GM12878 (cell line): ENCODE measurements around the gene ZNF408. TPM values are rescaled to one million over a fixed set of nuclear protein-coding genes. Genes with fewer than 3 reads are reported as not detected.

Source experiments
- ATAC-seq: fragments of 200-7000 bp; cut with Tn5 transposase; 3 replicates; pipeline ENCODE4 v1.9.1; 2020; ENCODE audit warnings: mild to moderate bottlenecking, moderate library complexity
- BruUV-seq: library from RNA; stranded (reverse); fragments of 400-500 nt; replicated peaks from 2 replicates; lab custom pipeline; 2021; lab: Mats Ljungman, UMichigan
- CTCF ChIA-PET: fragments of 300-600 bp; sonication (Branson Sonifier 250); formaldehyde crosslinking; extraction: SDS; loops from one replicate; lab custom pipeline; 2021; ENCODE audit warnings: inconsistent platforms; lab: Yijun Ruan, JAX
- POLR2A ChIA-PET: fragments of 350-600 bp; formaldehyde crosslinking; extraction: SDS; loops from one replicate; lab custom pipeline; 2021; ENCODE audit warnings: inconsistent platforms; lab: Charles Lee
- RAD21 ChIA-PET: fragments of 300-600 bp; sonication (Branson Sonifier 250); formaldehyde crosslinking; loops from one replicate; lab custom pipeline; 2023; ENCODE audit warnings: antibody characterized with exemption; ENCODE audit not compliant: unreplicated experiment; lab: Charles Lee
- SMC1A ChIA-PET: fragments of 300-600 bp; sonication (Branson Sonifier 250); formaldehyde crosslinking; loops from one replicate; lab custom pipeline; 2023; ENCODE audit not compliant: unreplicated experiment, uncharacterized antibody; lab: Charles Lee
- DNase-seq: peaks from one replicate; pipeline ENCODE4 v3.0.0-alpha.2; 2011; ENCODE audit warnings: low read depth, low spot score
- FAIRE-seq: peaks from 3 replicates; lab custom pipeline; 2011; peaks lifted over from hg19 to GRCh38; lab: Jason Lieb, UNC
- H2AFZ ChIP-seq: 2 replicates; pipeline ENCODE4 v1.6.0; 2011; ENCODE audit warnings: low read depth, low read length, control low read depth; ENCODE audit not compliant: control insufficient read depth
- H3K27ac ChIP-seq: 2 replicates; pipeline ENCODE4 v1.5.1; 2011; ENCODE audit warnings: control low read depth; ENCODE audit not compliant: control insufficient read depth, insufficient read depth
- H3K27me3 ChIP-seq, 2 experiments: replicated peaks in 1 of 2; 2 replicates each; pipeline versions ENCODE4 v1.6.0 to v1.6.1; 2011; ENCODE audit warnings: low read length in 1 of 2; ENCODE audit not compliant: control insufficient read depth in 2 of 2, insufficient read depth in 2 of 2
- H3K36me3 ChIP-seq, 2 experiments: 2 replicates each; pipeline ENCODE4 v1.5.1; 2011; ENCODE audit warnings: low read length in 1 of 2; ENCODE audit not compliant: control insufficient read depth in 2 of 2, insufficient read depth in 2 of 2
- H3K4me1 ChIP-seq: 2 replicates; pipeline ENCODE4 v1.6.1; 2011; ENCODE audit warnings: mild to moderate bottlenecking, low read length, moderate library complexity, mixed read lengths; ENCODE audit not compliant: control insufficient read depth, insufficient read depth
- H3K4me2 ChIP-seq: 2 replicates; pipeline ENCODE4 v1.6.0; 2011; ENCODE audit warnings: control low read depth; ENCODE audit not compliant: control insufficient read depth, insufficient read depth
- H3K4me3 ChIP-seq: fragments of 200-600 bp; sonication (generic); 2 replicates; pipeline ENCODE4 v1.5.1; 2016
- H3K79me2 ChIP-seq: 2 replicates; pipeline ENCODE4 v1.6.0; 2011; ENCODE audit warnings: low read length; ENCODE audit not compliant: control insufficient read depth, insufficient read depth
- H3K9ac ChIP-seq: 2 replicates; pipeline ENCODE4 v1.8.0; 2011; ENCODE audit warnings: low read length, control low read depth, mixed read lengths; ENCODE audit not compliant: control insufficient read depth, insufficient read depth
- H3K9me3 ChIP-seq: replicated peaks from 3 replicates; pipeline ENCODE4 v1.5.1; 2011; ENCODE audit warnings: mild to moderate bottlenecking, low read length; ENCODE audit not compliant: control insufficient read depth, insufficient read depth
- H4K20me1 ChIP-seq: 2 replicates; pipeline ENCODE4 v1.6.0; 2011; ENCODE audit not compliant: control insufficient read depth, insufficient read depth
- CEBPB ChIP-seq, 2 experiments: fragments of 150-350 bp in 1 of 2; IDR thresholded peaks; 2 replicates each; pipeline ENCODE4 v1.6.1; 2012 to 2014; ENCODE audit warnings: low read depth in 2 of 2, low read length in 2 of 2, borderline replicate concordance in 1 of 2, inconsistent platforms in 1 of 2
- IKZF1 ChIP-seq: fragments of 450-650 bp; conservative IDR thresholded peaks from 2 replicates; pipeline ENCODE4 v1.6.1; 2017; ENCODE audit warnings: antibody characterized with exemption, mild to moderate bottlenecking
- IKZF2 ChIP-seq, 2 experiments: fragments of 450-650 bp; IDR thresholded peaks; 2 replicates each; pipeline ENCODE4 v1.6.1; 2017; ENCODE audit warnings: mild to moderate bottlenecking in 2 of 2, moderate library complexity in 2 of 2
- MAX ChIP-seq: IDR thresholded peaks from 2 replicates; pipeline ENCODE4 v1.6.1; 2012; ENCODE audit warnings: low read depth, low read length, improper control_type of control experiment
- MEF2B ChIP-seq: fragments of 450-650 bp; IDR thresholded peaks from 2 replicates; pipeline ENCODE4 v1.6.1; 2018; ENCODE audit warnings: mild to moderate bottlenecking, moderate library complexity; ENCODE audit not compliant: partially characterized antibody, poor library complexity, severe bottlenecking
- ZBTB4 ChIP-seq: fragments of 450-650 bp; formaldehyde crosslinking; IDR thresholded peaks from 2 replicates; pipeline ENCODE4 v1.4.0; 2022; ENCODE audit warnings: mild to moderate bottlenecking, moderate library complexity
- WGBS: methylation state at CpG from one replicate; pipeline ENCODE4 v1.1.6; 2016; ENCODE audit warnings: low lambda C conversion rate; ENCODE audit not compliant: insufficient replicate concordance, insufficient coverage; ENCODE audit errors: missing lambda C conversion rate; 5-methylcytosine and 5-hydroxymethylcytosine counted together
- in situ Hi-C: fragments of 300-500 bp; cut with MboI; formaldehyde crosslinking; loops from 9 replicates; pipeline ENCODE4 v1.14.3; 2018; ENCODE audit warnings: mixed read lengths
- intact Hi-C: fragments of 100-400 bp; cut with micrococcal nuclease; formaldehyde crosslinking; loops from one replicate; pipeline ENCODE4 v1.14.2; 2022; ENCODE audit not compliant: unreplicated experiment
- polyA plus RNA-seq, 11 experiments: library from polyadenylated mRNA; depleted of rRNA in 4 of 11; unstranded in 6 of 11; stranded (reverse) in 5 of 11; fragments of >200 nt; fragmentation: Nextera tagmentation in 4 of 11; fragmentation: Illumina TruSeq in 1 of 11; extraction: Ambion mirVana in 4 of 11; extraction: Trizol in 1 of 11; gene quantifications; 1 replicate in 1 of 11; 2 replicates in 10 of 11; pipeline versions ENCODE4 v1.2.1 to v1.2.3, GENCODE V29; 2011 to 2016; ENCODE audit warnings: inconsistent platforms in 2 of 11, missing spikeins in 2 of 11, low read depth in 1 of 11
- total RNA-seq, 4 experiments: library from RNA; depleted of rRNA in 3 of 4; stranded (reverse); fragments of >200 nt in 3 of 4; fragmentation: Illumina TruSeq in 1 of 4; extraction: Trizol in 1 of 4; gene quantifications; 2 replicates each; pipeline versions ENCODE4 v1.2.1 to v1.2.3, GENCODE V29; 2013 to 2021
- TF ChIP-seq, protein P1 (sequence below): IDR thresholded peaks from 2 replicates; pipeline ENCODE4 v1.6.1; 2012; ENCODE audit warnings: improper control_type of control experiment, low read depth, low read length; ENCODE audit not compliant: insufficient replicate concordance
- TF ChIP-seq, protein P2 (sequence below): IDR thresholded peaks from 2 replicates; pipeline ENCODE4 v1.6.1; 2011; ENCODE audit warnings: borderline replicate concordance, low read depth, mild to moderate bottlenecking, moderate library complexity, low read length; ENCODE audit not compliant: insufficient read depth, poor library complexity, severe bottlenecking

The ZNF408 gene
- total and polyA plus RNA-seq, 10 of the 15 experiments (the other 5 are each of a cell fraction or from before 2014, with no cell fraction given) = 0.19 to 11.3 (median 7.2) TPM

DNA sequence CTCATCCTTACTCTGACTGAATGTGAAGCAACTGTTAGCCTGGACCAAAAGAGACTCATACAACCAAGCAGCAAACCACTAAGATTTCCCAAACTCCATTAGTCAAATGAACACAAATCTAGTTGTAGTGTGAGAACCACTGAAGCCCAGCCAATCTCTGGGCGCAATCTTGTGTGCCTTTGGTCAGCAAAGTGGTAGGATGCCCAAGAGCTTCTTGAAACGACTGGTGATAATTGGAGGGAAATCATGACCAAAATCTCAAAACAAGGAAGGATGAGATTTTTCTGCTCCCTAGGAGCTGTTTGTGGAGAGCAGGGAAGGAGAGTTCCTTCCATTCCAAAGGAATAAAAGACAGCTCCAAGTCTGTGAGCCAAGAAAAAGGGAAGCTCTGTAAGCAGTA is 42.2 kb downstream of the ZNF408 start:
- no peaks in the 10 kb centered on the region for H3K27me3 ChIP-seq
- H3K4me2 ChIP-seq = no peak overlapping the region
- intact Hi-C loops = no loop called here
- no TSS peak for BruUV-seq
- SMC1A ChIA-PET = no interaction called here
- no peak for DNase-seq
- H3K4me3 ChIP-seq = no peak overlapping the region
- H3K9ac ChIP-seq = no peak overlapping the region
- no peak overlapping the region for H3K27ac ChIP-seq
- CTCF ChIA-PET = interaction anchor here (0.7 to 1.0 kb wide), 2 partner anchors 57 to 730 kb away, joined by 3 read pairs; no protein-coding TSS in a partner anchor
- TF ChIP-seq CEBPB (IDR thresholded peaks at IDR 0.05; ENCODE audit: borderline replicate concordance in 1 of 2, low read depth in 2 of 2, low read length in 2 of 2) = no peak
- TF ChIP-seq, protein P1, sequence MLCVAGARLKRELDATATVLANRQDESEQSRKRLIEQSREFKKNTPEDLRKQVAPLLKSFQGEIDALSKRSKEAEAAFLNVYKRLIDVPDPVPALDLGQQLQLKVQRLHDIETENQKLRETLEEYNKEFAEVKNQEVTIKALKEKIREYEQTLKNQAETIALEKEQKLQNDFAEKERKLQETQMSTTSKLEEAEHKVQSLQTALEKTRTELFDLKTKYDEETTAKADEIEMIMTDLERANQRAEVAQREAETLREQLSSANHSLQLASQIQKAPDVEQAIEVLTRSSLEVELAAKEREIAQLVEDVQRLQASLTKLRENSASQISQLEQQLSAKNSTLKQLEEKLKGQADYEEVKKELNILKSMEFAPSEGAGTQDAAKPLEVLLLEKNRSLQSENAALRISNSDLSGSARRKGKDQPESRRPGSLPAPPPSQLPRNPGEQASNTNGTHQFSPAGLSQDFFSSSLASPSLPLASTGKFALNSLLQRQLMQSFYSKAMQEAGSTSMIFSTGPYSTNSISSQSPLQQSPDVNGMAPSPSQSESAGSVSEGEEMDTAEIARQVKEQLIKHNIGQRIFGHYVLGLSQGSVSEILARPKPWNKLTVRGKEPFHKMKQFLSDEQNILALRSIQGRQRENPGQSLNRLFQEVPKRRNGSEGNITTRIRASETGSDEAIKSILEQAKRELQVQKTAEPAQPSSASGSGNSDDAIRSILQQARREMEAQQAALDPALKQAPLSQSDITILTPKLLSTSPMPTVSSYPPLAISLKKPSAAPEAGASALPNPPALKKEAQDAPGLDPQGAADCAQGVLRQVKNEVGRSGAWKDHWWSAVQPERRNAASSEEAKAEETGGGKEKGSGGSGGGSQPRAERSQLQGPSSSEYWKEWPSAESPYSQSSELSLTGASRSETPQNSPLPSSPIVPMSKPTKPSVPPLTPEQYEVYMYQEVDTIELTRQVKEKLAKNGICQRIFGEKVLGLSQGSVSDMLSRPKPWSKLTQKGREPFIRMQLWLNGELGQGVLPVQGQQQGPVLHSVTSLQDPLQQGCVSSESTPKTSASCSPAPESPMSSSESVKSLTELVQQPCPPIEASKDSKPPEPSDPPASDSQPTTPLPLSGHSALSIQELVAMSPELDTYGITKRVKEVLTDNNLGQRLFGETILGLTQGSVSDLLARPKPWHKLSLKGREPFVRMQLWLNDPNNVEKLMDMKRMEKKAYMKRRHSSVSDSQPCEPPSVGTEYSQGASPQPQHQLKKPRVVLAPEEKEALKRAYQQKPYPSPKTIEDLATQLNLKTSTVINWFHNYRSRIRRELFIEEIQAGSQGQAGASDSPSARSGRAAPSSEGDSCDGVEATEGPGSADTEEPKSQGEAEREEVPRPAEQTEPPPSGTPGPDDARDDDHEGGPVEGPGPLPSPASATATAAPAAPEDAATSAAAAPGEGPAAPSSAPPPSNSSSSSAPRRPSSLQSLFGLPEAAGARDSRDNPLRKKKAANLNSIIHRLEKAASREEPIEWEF = no peak
- no peak for TF ChIP-seq IKZF1
- no peak for TF ChIP-seq MEF2B
- no peak for TF ChIP-seq IKZF2 (IDR thresholded peaks at IDR 0.05)
- TF ChIP-seq, protein P2, sequence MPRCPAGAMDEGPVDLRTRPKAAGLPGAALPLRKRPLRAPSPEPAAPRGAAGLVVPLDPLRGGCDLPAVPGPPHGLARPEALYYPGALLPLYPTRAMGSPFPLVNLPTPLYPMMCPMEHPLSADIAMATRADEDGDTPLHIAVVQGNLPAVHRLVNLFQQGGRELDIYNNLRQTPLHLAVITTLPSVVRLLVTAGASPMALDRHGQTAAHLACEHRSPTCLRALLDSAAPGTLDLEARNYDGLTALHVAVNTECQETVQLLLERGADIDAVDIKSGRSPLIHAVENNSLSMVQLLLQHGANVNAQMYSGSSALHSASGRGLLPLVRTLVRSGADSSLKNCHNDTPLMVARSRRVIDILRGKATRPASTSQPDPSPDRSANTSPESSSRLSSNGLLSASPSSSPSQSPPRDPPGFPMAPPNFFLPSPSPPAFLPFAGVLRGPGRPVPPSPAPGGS = no peak
- no peak for TF ChIP-seq MAX
- no peak for TF ChIP-seq ZBTB4 (CRISPR knock-in tag)
- ATAC-seq = no peak
- H3K9me3 ChIP-seq = no peaks in the 10 kb centered on the region
- H3K79me2 ChIP-seq = no peaks in the 10 kb centered on the region
- POLR2A ChIA-PET = no interaction called here
- in situ Hi-C loops = no loop called here
- 97% methylated on average over 2 of the region's 2 CpGs for WGBS
- no peak overlapping the region for H2AFZ ChIP-seq
- peaks cover 18 to 43% of the 10 kb centered on the region in 2 experiments; a peak in 3 of 4 replicates for H3K36me3 ChIP-seq
- no peak for FAIRE-seq
- no peaks in the 10 kb centered on the region for H4K20me1 ChIP-seq
- RAD21 ChIA-PET = no interaction called here
- H3K4me1 ChIP-seq = no peaks in the 10 kb centered on the region
